CD4-positive, alpha-beta T cell treated with Interleukin-4 for 1 hour (primary cell): ENCODE results near the gene ZNF710.
"Not testable (repeated sequence)": the region's sequence is repeated elsewhere in the genome, so short reads cannot be mapped to it uniquely, and the experiment has no call there.

Experiments used
- DNase-seq, 2 donors: peaks; one replicate each; pipeline ENCODE4 v3.0.0-alpha.2; 2020 to 2022

ZNF710 gene

DNA sequence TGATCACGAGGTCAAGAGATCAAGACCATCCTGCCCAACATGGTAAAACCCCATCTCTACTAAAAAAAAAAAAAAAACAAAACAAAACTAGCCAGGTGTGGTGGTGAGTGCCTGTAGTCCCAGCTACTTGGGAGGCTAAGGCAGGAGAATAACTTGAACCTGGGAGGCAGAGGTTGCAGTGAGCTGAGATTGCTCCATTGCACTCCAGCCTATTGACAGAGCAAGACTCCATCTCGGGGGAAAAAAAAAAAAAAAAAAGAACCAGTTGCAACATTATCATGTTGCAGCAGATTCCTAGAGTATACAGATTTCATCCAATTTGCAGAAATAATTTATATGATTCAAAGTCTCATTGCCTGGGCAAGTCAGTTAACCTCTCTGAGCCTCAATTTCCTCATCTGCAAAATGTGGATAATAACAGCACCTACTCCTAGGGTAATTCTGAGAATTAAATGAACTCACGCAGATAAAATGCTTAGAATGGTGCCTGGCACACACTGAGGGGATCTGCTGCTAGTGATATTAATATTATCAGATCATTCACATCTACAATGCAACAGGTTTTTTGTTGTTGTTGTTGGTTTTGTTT lies 108.1 kb downstream of the ZNF710 start:
- not testable (repeated sequence) for DNase-seq

DNA sequence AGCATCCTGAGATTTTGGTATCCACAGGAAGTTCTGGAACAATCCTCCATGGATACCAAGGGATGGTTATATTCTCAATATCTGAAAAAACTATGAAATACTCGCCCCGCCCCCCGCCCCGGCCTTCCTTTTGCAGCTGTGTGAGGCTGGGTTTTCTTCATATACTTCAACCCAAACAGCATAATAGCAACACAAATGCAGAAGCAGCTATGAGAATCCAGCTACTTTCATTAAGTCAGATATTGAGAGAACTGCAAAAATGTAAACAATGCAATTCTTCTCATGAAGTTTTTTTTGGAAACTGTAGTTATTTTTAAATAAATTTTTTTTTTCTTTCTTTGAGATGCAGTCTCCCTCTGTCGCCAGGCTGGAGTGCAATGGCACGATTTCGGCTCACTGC lies 112.0 kb downstream of the ZNF710 start:
- DNase-seq: no peak

DNA sequence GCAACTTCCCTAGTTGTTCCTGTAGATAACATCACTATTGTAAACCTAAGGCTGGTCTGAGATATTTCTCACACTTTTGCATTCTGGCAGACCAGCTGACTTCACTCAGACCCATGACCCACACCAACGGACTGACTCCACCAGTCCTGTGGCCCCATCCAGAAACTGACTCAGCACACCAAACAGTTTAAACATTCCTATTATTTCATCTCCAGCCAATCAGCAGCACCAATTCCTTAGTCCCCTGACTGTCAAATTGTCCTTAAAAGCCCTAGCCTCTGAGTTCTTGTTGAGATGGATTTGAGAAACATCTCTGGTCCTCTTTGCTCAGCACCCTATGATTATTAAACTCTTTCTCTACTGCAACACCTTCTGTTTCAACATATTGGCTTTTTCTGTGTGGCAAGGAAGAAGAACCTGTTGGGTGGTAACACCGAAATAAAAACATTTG lies 113.4 kb downstream of the ZNF710 start:
- no peak for DNase-seq

DNA sequence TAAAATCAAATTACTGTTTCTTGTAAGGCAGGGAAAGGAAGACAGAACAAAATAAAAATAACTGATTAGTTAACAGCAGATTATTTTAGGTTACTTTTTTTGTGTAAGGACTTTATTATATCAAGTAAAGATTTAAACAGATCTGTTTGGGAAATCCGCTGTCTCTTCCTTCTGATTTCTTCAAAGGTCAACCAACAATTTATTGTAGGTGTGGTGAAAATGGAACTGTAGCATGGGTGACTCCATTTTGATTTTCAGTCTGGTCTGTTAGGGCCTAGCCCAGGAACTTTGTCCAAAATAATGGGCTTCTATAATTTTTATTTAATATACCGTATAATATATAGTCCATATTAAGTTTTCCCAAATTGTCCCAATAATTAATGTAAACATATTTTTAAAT lies 114.7 kb downstream of the ZNF710 start:
- DNase-seq: no peak

DNA sequence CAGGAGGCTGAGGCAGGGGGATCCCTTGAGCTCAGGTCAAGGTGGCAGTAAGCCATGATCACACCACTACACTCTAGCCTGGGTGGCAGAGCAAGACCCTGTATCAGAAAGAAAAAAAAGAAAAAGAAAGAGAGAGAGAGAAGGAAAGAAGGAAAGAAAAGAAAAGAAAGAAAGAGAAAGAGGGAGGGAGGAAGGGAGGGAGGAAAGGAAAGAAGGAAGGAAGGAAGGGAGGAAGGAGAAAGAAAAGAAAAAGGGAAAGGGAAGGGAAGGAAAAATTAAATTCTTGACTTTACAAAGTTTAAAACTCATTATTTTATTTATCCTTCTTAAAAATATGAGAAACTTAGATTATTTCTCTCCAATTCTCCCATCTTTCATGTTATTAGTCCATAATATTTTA lies 118.2 kb downstream of the ZNF710 start:
- DNase-seq: no peak

DNA sequence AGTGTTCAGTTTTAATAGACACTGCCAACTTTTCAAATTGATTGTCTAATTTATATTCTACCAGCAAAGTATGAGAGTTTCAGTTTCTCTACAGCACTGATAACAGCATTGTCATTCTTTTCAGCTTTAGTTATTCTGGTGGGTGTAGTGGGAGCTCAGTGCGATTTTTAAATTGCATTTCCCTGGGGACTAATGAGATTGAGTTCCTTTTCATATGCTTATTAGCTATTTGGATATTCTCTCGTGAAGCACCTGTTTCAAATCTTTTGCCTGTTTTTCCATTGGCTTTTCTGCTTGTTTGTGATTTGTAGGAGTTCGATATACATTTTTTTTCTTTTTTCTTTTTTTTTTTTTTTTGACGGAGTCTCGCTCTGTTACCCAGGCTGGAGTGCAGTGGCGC lies 120.0 kb downstream of the ZNF710 start:
- DNase-seq: no peak

DNA sequence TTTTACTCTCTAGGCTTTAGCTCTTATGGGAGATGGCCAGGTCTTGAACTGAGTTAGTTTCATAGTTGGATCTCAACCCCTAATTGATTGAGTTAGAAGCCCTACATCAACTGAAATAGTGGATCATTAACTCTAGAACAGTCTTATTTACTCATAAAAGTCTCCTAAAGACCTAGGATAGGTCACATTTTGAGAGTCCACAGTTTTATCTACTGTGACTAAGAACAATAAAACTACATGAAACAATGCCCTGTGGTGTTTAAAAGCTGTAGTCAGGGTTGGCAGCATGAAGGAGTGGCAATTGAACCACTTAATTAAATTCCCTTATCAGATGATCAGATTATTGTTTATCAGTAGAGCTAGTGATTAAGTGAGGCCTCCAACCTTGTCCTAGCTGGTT lies 123.4 kb downstream of the ZNF710 start:
- no peak for DNase-seq

DNA sequence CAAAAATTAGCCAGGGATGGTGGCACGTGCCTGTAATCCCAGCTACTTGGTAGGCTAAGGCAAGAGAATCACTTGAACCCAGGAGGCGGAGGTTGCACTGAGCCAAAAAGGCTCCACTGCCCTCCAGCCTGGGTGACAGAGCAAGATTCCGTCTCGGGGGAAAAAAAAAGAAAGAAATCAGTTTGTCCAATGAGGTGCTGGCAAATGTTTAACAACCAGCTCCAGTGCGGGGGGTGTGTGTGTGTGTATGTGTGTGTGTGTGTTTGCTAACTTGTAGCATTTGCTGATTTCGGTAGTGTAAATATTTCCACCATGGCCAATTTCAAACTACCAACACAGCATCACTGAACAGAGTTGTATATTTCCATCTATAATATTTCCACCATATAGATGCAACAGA lies 124.9 kb downstream of the ZNF710 start:
- no peak for DNase-seq

DNA sequence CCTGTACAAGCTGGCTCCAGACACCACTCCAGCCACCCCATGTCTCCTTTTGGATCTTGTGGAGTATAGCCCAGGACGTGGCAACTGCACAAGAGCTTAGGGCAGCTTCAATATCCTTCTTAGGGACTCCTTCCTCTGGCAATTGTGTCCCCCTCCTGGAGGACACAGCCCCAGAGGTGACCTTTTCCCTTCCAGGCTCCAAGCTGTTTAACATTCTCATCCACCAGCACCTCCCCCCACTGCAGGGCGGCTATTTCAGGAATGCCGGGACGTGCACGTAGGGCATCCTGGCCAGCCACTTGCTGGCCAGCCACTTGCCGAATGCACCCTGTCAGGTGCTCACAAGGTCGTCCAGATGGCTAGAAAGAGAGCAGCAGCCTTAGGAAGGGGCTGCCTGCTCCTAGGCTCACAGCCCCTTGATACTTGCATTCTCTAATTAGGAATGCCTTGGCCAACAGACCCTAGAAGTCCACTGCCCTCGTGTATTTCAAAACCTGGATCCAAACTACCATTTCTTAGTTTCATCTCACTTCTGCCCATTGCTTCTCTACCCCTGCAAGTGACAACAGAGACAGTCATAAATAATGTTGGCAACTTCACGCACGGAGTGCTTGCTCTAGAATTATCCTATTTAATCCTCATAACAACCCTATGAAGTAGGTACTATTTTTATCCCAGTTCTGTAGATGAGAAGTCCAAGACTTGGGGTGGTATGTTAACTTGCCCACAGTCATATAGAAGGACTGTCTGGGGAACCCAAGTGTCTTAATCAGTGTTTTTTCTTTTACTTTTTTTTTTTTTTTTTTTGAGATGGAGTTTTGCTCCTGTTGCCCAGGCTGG lies 125.7 kb downstream of the ZNF710 start:
- no peak for DNase-seq

DNA sequence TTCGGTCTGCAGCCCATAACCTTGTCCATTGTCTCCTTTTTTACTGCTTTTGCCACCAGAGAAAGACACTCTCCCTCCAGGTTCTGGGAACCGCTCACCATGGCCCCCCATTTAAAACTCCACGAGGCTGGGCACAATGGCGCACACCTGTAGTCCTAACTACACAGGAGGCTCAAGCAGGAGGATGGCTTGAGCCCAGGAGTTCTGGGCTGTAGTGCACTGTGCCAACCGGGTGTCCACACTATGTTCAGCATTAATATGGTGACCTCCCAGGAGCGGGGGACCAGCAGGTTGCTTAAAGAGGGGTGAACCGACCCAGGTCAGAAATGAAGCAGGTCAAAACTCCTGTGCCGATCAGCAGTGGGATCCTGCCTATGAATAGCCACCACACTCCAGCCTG lies 129.2 kb downstream of the ZNF710 start:
- no peak for DNase-seq
